Body of pancreas (tissue), 4 donors: ENCODE measurements around the gene SPPL2A. TPM values are rescaled to one million over a fixed set of nuclear protein-coding genes. Genes with fewer than 3 reads are reported as not detected.

Experiments
- ATAC-seq: fragments of 150-250 bp; one replicate; pipeline ENCODE4 v1.9.1; 2016
- DNase-seq, 4 donors: peaks; one replicate each; pipeline ENCODE4 v3.0.0-alpha.2; 2019
- H3K27ac ChIP-seq, 4 donors: fragments of 200-600 bp; sonication (generic); 1 replicate in 3 of 4; 2 replicates in 1 of 4; pipeline versions ENCODE4 v1.5.1 to v1.6.1; 2016 to 2019; ENCODE audit warnings: mild to moderate bottlenecking in 1 of 4, mixed read lengths in 1 of 4, moderate library complexity in 1 of 4
- H3K27me3 ChIP-seq, 2 donors: fragments of 200-600 bp; sonication (generic); one replicate each; pipeline ENCODE4 v1.6.0; 2016; ENCODE audit warnings: mild to moderate bottlenecking in 1 of 2
- H3K36me3 ChIP-seq, 2 donors: fragments of 200-600 bp; sonication (generic); replicated peaks in 1 of 2; 2 replicates each; pipeline ENCODE4 v1.5.1; 2016; ENCODE audit warnings: low read depth in 2 of 2; ENCODE audit not compliant: insufficient read depth in 1 of 2
- H3K4me1 ChIP-seq: fragments of 200-600 bp; sonication (generic); one replicate; pipeline ENCODE4 v1.6.0; 2016
- H3K4me3 ChIP-seq, 2 donors: fragments of 200-600 bp; sonication (generic); 1 replicate in 1 of 2; 2 replicates in 1 of 2; pipeline ENCODE4 v1.5.1; 2016 to 2019
- H3K9me3 ChIP-seq, 3 donors: fragments of 200-600 bp; sonication (generic); 1 replicate in 2 of 3; 2 replicates in 1 of 3; pipeline ENCODE4 v1.5.1; 2016
- CTCF ChIP-seq, 7 experiments: fragments of 450-650 bp in 4 of 7; fragments of 200-600 bp in 3 of 7; sonication (generic) in 3 of 7; IDR thresholded peaks; one replicate each; pipeline ENCODE4 v1.5.1; 2016 to 2019; ENCODE audit warnings: antibody characterized with exemption in 7 of 7
- POLR2A ChIP-seq, 3 donors: fragments of 450-650 bp; IDR thresholded peaks; one replicate each; pipeline ENCODE4 v1.6.1; 2016; ENCODE audit warnings: antibody characterized with exemption in 3 of 3, mild to moderate bottlenecking in 2 of 3
- WGBS, 2 donors: methylation state at CpG; one replicate each; pipeline ENCODE4 v1.1.5; 2017; 5-methylcytosine and 5-hydroxymethylcytosine counted together
- intact Hi-C: fragments of 100-400 bp; cut with DNase I; formaldehyde crosslinking; loops from one replicate; pipeline ENCODE4 v1.15.1; 2023
- total RNA-seq, 2 donors: library from RNA; depleted of rRNA; stranded (reverse); fragments of >200 nt; gene quantifications; one replicate each; pipeline ENCODE4 v1.1.0, GENCODE V29; 2016

SPPL2A gene
- total RNA-seq, 2 donors from 2014 or later: 83.8 to 105 TPM

- ATAC-seq (no peak), DNase-seq (no peak)
- no peak for TF ChIP-seq CTCF (IDR thresholded peaks at IDR 0.05)
- TF ChIP-seq POLR2A (IDR thresholded peaks at IDR 0.05): no peak
- WGBS, 2 donors: 90 to 91% methylated on average over 3 of the region's 3 CpGs
- Histone ChIP-seq H3K4me1 (peaks cover 17% of the 10 kb centered on the region), H3K27ac (no peak overlapping the region), H3K4me3 (no peak overlapping the region), H3K27me3 (no peaks in the 10 kb centered on the region), H3K9me3 (no peaks in the 10 kb centered on the region), H3K36me3 (no peaks in the 10 kb centered on the region)
- intact Hi-C loops: no loop called here
These were observed 7.9 kb upstream of the SPPL2A start for GRCh38 chr15:50773389-50773788.

- ATAC-seq (peak; percentile 49), DNase-seq (peak; percentile 23 to 53 (median 30))
- WGBS, 2 donors: 30 to 34% methylated on average over 2 of the region's 2 CpGs
- H3K27me3 ChIP-seq: no peaks in the 10 kb centered on the region
- H3K4me1 ChIP-seq: peaks cover 47% of the 10 kb centered on the region
- no peaks in the 10 kb centered on the region for H3K36me3 ChIP-seq
- no peak overlapping the region for H3K4me3 ChIP-seq
- no peaks in the 10 kb centered on the region for H3K9me3 ChIP-seq
- TF ChIP-seq POLR2A (IDR thresholded peaks at IDR 0.05) (no peak), CTCF (IDR thresholded peaks at IDR 0.05) (no peak)
- intact Hi-C loops: loop anchor here (10.0 kb wide), 1 partner anchor 83 kb away; the partner anchor contains the start of gene TRPM7
- peak overlapping the region in 3 of 4 donors; percentile 35 to 99 (median 98) for H3K27ac ChIP-seq
These were observed 1.9 kb upstream of the SPPL2A start for GRCh38 chr15:50767332-50767861.

- Histone ChIP-seq H3K9me3 (no peaks in the 10 kb centered on the region), H3K27ac (peak overlapping the region; percentile 79 to 99 (median 94)), H3K27me3 (no peaks in the 10 kb centered on the region), H3K36me3 (no peaks in the 10 kb centered on the region), H3K4me3 (peak overlapping the region; percentile 72 to 85), H3K4me1 (peaks cover 50% of the 10 kb centered on the region)
- intact Hi-C loops: loop anchor here (10.0 kb wide), 1 partner anchor 80 kb away; the partner anchor contains the start of gene TRPM7
- WGBS, 2 donors: 0 to 1% methylated on average over 15 of the region's 15 CpGs
- ATAC-seq (peak; percentile 10), DNase-seq (no peak)
- TF ChIP-seq CTCF (IDR thresholded peaks at IDR 0.05): no peak
- no peak for TF ChIP-seq POLR2A (IDR thresholded peaks at IDR 0.05)
These were observed 878 bp downstream of the SPPL2A start for GRCh38 chr15:50764461-50765194.

GRCh38 chr15:50758712-50759205 is 6.7 kb downstream of the SPPL2A start:
- Histone ChIP-seq H3K4me1 (peaks cover 27% of the 10 kb centered on the region), H3K27ac (no peak overlapping the region), H3K27me3 (no peaks in the 10 kb centered on the region), H3K36me3 (no peaks in the 10 kb centered on the region), H3K9me3 (no peaks in the 10 kb centered on the region), H3K4me3 (no peak overlapping the region)
- intact Hi-C loops: no loop called here
- DNase-seq: no peak
- whole genome bisulfite sequencing, 2 donors: 81 to 96% methylated on average over 4 of the region's 4 CpGs
- ATAC-seq: no peak
- no peak for TF ChIP-seq POLR2A (IDR thresholded peaks at IDR 0.05)
- no peak for TF ChIP-seq CTCF (IDR thresholded peaks at IDR 0.05)
